ENCODE results near the gene DNAJC1. TPM values are rescaled to one million over a fixed set of nuclear protein-coding genes. Genes with fewer than 3 reads are reported as not detected.

The DNAJC1 gene
- polyA plus RNA-seq, 4 donors = 26.6 to 32.3 (median 29.7) TPM

GRCh38 chr10:22010973-22011408, 7.5 kb upstream of the DNAJC1 start:
- DNase-seq (ENCODE audit: low read depth in 4 of 4, low spot score in 2 of 4) = no peak

DNA sequence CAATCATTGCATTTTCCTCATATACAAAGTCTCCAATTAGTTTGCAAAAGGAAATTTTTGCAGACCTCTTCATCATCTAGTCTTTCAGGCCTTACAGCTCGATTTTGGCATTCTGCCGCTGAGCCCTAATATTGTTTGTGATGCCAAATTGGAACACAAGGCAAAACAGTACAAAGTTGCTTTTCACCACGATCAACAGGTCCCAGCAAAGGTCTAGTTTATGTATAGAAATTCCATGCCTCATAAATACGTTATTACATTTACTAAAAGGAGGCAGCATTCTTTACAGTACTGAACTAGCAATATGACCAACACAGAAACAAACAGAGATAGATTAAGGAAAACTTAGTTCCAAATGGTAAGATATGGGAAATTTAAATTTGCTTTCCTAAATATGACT, 7.0 kb upstream of the DNAJC1 start:
- DNase-seq (ENCODE audit: low read depth in 4 of 4, low spot score in 2 of 4) = no peak

DNA sequence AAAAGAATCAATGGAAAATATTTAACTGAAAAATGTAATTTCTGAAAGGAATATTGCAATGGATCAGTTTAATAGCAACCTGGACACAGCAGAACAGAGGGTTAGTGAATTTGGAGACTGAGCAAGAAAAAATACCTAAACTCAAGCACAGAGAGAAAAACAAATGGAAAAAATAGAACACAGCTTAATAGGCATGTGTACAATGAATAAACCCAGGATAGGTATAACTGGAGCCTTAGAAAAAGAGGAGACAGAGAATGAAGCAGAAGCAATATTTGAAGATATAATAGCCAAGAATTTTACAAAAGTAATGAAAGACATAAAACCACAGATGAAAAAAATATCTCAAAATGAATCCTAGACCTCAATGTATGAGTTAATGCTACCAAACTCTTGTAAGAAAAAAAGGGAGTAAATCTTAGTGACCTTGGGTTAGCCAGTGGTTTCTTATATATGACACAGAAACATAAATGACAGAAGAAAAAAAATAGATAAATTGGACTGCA, 2.9 kb upstream of the DNAJC1 start:
- no peak for DNase-seq (ENCODE audit: low read depth in 4 of 4, low spot score in 2 of 4)

GRCh38 chr10:22005763-22006162, 2.2 kb upstream of the DNAJC1 start:
- DNase-seq (ENCODE audit: low read depth in 4 of 4, low spot score in 2 of 4) = no peak

GRCh38 chr10:22003964-22004281, 393 bp upstream of the DNAJC1 start:
- DNase-seq (ENCODE audit: low read depth in 4 of 4, low spot score in 2 of 4) = no peak

GRCh38 chr10:22002591-22003176, 846 bp downstream of the DNAJC1 start:
- peak in 3 of 4 donors; percentile 23 to 48 (median 34) for DNase-seq (ENCODE audit: low read depth in 4 of 4, low spot score in 2 of 4)

GRCh38 chr10:21995557-21995956, 8.0 kb downstream of the DNAJC1 start:
- no peak for DNase-seq (ENCODE audit: low read depth in 4 of 4, low spot score in 2 of 4)

GRCh38 chr10:21993360-21994001, 10.0 kb downstream of the DNAJC1 start:
- no peak for DNase-seq (ENCODE audit: low read depth in 4 of 4, low spot score in 2 of 4)

GRCh38 chr10:21991785-21992184, 11.7 kb downstream of the DNAJC1 start:
- DNase-seq (ENCODE audit: low read depth in 4 of 4, low spot score in 2 of 4) = no peak

- DNase-seq (ENCODE audit: low read depth in 4 of 4, low spot score in 2 of 4) = no peak
Measured at GRCh38 chr10:21990449-21990848, 13.1 kb downstream of the DNAJC1 start.

DNA sequence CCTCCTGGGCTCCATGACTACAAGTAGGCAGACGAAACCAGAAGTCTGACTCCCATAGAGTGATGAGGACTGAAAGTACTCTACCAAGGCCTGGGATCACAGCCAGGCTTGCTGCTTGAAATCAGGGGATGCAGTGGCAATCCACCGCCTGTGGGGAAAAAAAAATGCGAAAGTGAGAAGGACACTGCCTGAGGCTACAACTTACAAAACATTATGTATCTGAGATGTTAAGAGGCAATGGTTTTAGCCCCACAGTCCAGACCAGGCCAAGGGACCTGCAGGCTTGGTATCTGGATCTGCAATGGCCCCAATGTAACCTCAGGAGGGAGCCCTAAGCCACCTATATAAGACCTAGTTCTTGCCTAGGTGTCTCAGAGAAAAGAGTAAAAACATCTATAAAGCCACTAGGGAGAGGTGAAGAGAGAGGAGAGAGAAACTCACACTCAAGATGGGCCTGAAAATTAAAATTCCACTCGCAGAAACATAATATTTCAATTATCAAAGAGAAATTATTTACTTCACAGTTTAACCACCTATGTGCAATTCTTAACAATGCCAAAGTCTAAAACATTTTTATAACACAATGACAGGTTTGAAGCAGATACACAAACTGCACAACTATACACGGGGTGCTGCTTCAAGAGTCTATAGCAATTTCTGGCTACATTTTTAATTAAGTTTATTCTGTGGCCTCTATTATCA, 13.9 kb downstream of the DNAJC1 start:
- DNase-seq (ENCODE audit: low read depth in 4 of 4, low spot score in 2 of 4) = peak in 1 of 4 donors; percentile 50

DNA sequence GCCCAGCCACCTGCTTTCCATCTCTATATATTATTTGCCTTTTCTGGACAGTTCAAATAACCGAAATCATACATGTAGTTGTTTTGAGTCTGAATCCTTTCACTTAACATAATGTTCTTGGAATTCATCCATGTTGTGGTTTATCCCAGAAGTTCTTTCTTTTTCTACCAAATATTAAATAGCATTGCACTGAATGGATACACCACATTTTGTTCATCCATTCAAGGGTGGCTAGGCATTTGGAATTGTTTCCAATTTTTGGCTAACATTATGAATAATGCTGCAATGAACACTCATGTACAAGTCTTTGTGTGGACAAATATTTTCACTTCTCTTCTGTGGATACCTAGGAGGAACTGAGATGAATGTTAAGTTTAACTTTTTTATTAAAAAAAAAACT, 18.0 kb downstream of the DNAJC1 start:
- no peak for DNase-seq (ENCODE audit: low read depth in 4 of 4, low spot score in 2 of 4)

- DNase-seq (ENCODE audit: low read depth in 4 of 4, low spot score in 2 of 4) = no peak
Measured at GRCh38 chr10:21981118-21981517, 22.4 kb downstream of the DNAJC1 start.

GRCh38 chr10:21980691-21981090, 22.8 kb downstream of the DNAJC1 start:
- DNase-seq (ENCODE audit: low read depth in 4 of 4, low spot score in 2 of 4) = no peak

GRCh38 chr10:21978191-21978862, 25.2 kb downstream of the DNAJC1 start:
- DNase-seq (ENCODE audit: low read depth in 4 of 4, low spot score in 2 of 4) = no peak

DNA sequence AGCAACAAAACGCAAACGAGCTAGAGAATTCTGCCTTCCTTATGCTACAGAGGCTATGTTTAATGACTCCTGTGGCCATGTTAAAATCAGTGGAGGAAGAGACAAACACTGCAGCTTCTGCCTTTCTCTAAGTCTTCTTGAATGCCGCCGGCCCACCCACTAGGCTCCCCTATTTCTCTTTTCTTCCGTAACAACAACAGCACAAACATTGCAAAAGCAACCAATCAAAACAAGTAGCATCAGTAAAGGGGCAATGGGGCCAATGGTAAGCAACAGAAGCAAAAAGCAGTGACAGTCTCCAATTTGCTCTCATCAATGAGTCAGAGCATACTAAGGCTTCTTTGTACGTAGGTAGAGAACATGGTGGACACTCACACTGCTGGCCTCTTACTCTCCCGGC, 26.8 kb downstream of the DNAJC1 start:
- DNase-seq (ENCODE audit: low read depth in 4 of 4, low spot score in 2 of 4) = no peak

- DNase-seq (ENCODE audit: low read depth in 4 of 4, low spot score in 2 of 4) = no peak
Measured at GRCh38 chr10:21976280-21976679, 27.2 kb downstream of the DNAJC1 start.

DNA sequence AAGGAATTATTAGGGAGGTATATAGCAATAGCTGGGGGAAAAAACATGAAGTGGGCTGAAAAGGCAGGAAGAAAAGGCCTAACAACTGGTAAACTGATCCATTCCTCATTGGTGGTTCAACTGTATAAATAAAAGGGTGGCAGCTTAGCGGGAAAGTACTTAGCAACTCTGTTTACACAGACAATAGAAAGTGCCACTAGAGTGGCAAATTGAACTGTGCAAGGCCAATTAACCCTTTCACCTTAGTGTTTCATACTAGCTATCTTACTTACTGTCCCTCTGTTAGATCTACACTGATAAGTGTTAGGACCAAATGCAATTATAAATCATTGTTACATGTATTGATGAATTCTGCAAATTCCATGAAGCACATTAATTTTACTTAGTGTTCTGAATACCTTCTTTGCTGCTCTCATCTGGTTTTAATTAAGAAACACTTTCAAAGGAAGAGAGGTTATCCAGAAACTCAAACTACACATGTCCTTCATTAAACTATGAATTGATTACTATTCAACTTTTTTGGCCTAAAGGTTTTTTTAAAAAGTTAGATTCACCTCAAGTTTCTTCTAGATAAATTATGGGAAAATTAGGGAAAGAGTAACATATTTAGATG, 28.0 kb downstream of the DNAJC1 start:
- no peak for DNase-seq (ENCODE audit: low read depth in 4 of 4, low spot score in 2 of 4)

DNA sequence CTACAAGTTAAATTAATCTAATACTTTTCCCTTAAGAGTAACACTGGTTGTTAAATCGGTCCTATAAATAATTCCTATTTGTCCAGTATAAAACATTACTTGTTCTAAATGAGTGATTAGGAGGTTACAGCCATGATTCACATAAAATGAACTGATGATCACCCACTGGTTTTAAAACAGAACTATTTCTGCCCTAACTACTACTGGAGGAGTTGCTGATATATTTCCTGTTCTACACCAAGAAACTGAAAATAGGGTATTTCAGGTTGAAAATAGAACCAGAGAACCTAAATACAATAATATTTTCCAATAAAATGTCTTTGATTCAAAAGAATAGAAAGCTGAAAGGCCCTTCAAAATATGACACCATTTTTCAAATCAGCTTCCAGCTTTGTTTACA, 30.9 kb downstream of the DNAJC1 start:
- DNase-seq (ENCODE audit: low read depth in 4 of 4, low spot score in 2 of 4) = no peak

DNA sequence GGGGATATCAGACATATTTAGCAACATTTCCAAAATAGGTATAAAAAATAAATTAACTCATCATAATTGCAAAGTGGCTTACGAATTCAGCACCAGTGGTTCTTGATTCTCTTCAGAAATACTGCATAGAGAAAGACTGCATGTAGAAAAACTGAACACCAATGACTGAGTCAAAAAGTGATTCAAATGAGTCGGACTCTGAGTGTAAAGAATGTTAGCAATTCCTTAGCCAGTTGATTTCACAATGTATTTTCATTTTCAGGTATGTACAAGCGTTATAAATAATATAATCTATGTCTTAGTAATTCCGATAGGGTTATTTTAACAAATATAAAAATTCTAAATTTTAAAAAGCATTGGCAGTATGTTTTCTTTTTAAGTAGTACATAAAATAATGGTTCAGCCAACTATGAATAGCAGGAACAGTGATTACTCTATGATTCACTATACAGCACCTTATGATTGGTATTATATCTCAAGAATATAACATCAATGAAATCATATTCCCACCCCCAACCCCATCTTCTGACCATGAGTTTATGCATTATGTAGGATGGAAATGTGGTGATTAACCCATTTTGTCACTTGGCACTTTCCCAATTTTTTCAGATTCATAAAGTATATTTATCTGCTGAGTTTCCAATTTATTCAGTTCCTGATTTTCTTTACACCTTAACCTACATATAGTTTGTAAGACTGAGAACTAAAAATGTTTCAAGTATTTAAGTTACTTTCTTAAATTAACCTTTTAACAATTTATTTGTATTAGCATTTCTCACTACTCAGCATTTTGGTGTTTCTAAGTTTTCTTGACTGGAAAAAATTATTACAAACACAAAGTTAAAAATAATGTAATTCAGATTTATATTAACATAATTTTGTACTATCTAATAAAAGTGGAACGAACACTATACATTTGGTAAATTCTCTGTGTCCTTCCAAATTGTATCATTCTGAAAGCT, 33.9 kb downstream of the DNAJC1 start:
- DNase-seq (ENCODE audit: low read depth in 4 of 4, low spot score in 2 of 4) = no peak

Measured in left renal cortex interstitium (tissue), 4 donors.